ENCODE data around the gene ACP5.
"Not testable (repeated sequence)": the region's sequence is repeated elsewhere in the genome, so short reads cannot be mapped to it uniquely, and the experiment has no call there.

Gene ACP5

DNA sequence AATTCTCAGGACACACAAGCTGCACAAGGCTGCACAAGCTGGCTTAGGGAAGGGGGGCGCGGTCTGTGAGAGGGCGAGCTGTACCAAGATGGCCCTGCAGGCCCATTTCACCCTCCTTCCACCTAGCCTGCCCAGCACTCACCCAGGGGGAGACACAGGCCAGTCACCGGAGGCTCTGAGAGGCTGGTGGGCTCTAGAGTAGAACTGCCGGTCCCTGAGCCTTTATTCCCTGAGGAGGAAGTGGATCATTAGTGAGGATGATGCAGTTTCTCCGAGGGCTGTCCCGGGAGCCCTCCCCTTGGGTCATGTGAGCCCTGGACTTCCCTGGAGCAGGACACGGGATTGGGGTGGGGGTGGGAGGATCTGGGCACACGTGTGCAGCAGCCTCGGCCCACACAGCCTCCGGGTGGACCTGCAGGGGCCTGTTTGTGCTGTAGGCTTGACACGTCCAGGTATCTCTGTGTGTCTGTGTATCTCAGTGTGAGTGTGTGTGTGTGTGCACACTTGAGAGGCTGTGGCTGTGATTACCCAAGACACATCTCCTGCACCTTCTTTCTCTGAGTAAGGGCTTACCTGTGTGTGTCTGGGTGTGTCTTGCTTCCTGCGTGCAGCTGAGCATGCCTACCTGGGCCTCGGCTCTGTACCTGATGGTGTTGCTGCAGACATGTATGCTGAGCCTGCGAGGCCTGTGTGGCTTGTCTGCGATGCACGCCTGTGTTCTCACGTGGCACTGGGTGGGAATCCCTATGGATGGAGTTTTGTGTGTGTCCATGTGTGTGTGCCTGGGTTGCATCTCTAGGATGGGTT lies at the start of gene ACP5:
TSS of gene ACP5 (minus strand) at position 195 of the 807 bp plus-strand sequence. CDS start 328 bp downstream, outside the sequence.
- DNase-seq (ENCODE audit: low spot score), result no peak

DNA sequence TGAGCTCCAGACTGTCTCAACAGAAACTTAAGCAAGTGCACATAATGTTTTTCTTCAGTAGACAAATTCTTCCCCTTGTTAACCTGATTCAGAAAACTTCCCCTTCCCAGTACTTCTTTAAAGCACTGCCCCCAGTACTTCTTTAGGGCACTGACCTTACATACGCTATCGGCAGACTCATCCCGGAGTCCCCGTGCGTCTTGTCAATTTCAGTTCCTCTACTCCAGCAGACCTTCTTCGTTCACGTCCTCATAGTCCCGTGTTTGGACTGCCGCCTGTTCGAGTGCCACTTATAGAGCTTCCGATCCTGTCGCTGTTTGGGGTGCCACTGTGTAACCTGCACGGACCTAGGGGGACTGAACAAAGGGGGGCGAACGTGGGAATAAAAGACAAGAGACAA lies 48.8 kb upstream of the ACP5 start:
- DNase-seq (ENCODE audit: low spot score), result no peak

DNA sequence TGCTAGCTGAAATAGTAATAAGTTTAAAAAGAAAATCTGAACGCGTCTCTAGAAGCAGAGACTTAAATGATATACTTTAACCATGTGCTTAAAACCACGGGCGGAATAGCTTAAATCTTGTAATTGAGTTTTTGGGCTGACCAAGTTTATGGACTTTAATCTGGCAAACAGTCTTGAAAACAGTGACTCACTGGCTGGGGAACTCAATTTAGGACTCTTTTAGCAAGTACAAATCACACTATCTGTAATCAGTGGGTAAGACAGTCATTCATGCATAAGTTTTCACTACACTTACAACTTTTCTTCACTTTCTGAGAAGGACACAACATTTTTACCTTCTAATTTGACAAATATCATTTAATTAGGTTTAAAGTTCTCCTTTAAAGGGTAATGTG lies 46.6 kb upstream of the ACP5 start:
- no peak for DNase-seq (ENCODE audit: low spot score)

DNA sequence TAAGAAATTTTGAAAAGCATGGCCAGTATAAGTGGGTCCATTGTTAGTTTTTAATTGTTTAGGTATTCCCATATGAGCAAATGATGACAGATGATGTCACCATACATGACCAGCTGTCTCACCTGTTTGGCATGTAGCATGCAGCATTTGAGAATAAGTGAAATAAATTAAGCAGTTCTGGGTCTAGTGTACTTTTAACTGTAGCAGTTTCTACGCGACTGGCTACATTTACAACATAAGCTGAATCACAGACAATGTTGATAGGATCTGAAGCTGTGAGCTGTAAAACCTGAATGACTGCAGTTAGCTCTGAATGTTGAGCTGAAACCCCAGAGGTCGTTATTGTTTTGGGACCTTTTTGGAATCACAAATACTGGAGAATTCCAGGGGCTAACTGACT lies 45.0 kb upstream of the ACP5 start:
- DNase-seq (ENCODE audit: low spot score), result not testable (repeated sequence)

DNA sequence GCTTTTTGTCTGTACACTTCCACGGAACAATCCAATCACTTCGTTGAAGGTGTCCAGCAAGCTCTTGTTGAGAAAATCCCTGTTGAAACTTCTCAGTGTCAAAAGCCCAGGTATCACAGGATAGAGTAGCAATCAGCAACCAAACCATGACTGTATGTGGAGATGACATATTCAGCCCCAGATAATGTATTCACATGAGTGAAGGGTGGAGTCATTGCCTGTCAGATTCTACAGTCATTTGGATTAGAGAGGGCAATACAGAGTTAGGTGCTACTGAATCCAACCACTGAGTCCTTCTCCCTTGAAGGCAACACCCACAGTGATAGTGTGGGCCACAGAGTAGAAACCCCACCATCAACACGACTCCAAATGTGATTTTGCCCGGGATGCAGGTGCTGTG lies 43.1 kb upstream of the ACP5 start:
- no peak for DNase-seq (ENCODE audit: low spot score)

DNA sequence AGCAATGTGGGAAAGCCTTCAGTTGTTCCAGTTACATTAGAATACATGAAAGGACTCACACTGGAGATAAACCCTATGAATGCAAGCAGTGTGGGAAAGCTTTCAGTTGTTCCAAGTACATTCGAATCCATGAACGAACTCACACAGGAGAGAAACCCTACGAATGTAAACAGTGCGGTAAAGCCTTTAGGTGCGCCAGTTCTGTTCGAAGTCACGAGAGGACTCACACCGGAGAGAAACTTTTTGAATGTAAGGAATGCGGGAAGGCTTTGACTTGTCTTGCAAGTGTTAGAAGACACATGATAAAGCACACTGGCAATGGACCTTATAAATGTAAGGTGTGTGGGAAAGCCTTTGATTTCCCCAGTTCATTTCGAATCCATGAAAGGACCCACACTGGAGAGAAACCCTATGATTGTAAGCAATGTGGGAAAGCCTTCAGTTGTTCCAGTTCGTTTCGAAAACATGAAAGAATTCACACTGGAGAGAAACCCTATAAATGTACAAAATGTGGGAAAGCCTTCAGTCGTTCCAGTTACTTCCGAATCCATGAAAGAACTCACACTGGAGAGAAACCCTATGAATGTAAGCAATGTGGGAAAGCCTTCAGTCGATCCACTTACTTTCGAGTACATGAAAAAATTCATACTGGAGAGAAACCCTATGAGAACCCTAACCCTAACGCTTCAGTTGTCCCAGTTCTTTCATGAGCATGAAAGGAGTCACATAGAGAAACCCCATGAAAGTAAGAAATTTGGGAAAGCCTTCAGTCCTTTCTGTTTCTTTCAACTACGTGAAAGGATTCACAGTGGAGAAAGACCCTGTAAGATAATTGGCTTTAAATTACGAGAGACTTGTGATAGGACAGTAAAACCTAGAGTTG lies 40.0 kb upstream of the ACP5 start:
- DNase-seq (ENCODE audit: low spot score), result no peak

DNA sequence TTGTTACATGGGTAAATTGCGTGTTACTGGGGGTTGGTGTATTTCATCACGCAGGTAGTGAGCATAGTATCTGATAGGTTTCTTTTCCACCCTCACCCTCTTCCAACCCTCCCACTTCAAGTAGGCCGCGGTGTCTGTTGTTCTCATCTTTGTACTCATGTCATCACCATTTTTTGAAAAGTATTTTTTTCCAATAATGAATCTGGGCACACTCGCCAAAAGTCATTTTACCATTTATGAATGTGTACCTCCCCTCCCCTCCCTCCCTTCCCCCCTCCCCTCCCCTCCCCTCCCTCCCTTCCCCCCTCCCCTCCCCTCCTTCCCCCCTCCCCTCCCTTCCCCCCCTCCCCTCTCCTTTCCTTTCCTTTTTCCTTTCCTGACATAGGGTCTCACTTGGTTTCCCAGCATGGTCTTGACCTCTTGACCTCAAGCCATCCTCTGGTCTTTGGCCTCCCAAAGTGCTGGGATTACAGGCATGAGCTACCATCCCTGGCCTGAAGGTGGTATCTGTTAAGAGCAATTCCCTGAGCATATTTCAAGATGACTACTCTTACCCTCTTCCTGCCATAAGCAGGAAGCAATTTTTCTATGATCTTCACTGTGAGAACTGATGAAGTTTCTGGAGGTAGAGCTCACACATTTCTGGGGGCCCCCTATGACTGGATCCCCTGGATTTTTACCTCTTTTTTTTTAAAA lies 35.5 kb upstream of the ACP5 start:
- no peak for DNase-seq (ENCODE audit: low spot score)

DNA sequence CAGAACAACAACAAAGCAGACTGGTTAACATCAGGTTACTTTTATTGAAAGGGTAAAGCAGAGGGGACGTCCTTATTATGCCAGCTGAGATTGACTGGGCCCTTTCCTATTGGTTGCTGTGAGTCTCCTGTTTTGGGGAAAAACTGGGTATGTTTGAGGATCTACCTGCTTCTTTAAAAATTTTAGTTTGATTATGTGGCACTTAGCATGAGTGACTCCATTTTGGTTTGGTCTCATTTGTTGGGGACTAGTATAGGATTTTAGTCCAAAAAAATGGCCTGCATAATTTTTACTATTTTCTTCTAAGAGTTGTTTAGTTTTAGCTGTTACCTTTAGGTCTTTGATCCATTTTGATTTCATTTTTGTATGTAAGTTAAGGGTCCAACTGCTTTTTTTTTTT lies 34.3 kb upstream of the ACP5 start:
- DNase-seq (ENCODE audit: low spot score), result no peak

DNA sequence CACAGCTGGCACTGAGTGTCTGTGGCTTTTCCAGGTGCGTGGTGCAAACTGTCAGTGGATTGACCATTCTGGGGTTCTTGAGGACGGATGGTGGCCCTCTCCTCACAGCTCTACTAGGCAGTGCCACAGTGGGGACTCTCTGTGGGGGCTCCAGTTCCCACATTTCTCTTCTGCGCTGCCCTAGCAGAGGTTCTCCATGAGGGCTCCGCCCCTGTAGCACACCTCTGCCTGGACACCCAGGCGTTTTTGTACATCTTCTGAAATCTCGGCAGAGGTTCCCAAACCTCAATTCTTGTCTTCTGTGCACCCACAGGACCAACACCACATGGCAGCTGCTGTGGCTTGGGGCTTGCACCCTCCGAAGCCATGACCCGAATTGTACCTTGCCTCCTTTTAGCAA lies 29.0 kb upstream of the ACP5 start:
- DNase-seq (ENCODE audit: low spot score), result no peak

DNA sequence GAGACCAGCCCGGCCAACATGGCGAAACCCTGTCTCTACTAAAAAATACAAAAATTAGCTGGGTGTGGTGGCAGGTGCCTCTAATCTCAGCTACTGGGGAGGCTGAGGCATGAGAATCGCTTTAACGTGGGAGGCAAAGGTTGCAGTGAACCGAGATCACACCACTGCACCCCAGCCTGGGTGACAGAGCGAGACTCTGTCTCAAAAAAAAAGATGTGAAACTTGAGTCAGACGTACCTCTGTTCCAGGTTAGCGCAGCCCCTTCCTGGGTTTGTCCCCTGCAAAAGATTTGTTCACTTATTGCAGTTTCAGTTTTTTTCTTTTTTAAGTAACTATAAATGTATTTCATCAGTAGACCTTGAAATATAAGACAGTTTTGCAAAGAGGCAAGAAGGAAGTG lies 22.3 kb upstream of the ACP5 start:
- not testable (repeated sequence) for DNase-seq (ENCODE audit: low spot score)

DNA sequence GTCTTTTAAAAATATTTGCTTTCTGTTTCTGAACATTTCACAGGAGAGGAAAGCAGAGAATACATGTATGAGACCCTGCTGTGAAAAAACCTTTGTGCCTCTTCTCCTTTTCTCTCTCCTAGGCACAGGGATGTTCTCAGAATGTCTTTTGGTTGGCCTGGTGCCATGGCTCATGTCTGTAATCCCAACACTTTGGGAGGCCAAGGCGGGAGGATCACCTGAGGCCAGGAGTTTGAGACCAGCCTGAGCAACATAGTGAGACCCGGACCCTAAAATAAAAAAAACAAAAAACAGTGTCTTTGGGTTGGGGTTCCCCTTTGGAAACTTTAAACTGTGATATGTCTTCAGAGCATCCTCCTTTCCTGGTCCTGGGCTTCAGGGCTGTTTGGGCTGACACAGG lies 21.3 kb upstream of the ACP5 start:
- DNase-seq (ENCODE audit: low spot score), result no peak

DNA sequence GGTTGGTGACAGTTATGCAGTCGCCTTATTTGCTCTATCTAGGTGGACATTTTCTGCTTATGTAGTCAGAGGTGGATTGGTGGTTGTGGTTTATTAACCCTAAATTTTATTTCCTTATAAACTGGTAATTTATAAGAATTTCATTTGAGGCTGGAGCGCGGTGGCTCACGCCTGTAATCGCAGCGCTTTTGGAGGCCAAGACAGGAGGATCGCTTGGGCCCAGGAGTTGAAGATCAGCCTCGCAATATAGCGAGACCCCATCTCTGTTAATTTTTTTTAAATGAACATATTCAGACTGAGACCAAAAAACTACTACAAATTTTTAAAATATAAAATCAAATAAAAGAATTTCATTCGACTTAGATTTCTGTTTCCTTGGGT lies 20.6 kb upstream of the ACP5 start:
- DNase-seq (ENCODE audit: low spot score), result no peak

DNA sequence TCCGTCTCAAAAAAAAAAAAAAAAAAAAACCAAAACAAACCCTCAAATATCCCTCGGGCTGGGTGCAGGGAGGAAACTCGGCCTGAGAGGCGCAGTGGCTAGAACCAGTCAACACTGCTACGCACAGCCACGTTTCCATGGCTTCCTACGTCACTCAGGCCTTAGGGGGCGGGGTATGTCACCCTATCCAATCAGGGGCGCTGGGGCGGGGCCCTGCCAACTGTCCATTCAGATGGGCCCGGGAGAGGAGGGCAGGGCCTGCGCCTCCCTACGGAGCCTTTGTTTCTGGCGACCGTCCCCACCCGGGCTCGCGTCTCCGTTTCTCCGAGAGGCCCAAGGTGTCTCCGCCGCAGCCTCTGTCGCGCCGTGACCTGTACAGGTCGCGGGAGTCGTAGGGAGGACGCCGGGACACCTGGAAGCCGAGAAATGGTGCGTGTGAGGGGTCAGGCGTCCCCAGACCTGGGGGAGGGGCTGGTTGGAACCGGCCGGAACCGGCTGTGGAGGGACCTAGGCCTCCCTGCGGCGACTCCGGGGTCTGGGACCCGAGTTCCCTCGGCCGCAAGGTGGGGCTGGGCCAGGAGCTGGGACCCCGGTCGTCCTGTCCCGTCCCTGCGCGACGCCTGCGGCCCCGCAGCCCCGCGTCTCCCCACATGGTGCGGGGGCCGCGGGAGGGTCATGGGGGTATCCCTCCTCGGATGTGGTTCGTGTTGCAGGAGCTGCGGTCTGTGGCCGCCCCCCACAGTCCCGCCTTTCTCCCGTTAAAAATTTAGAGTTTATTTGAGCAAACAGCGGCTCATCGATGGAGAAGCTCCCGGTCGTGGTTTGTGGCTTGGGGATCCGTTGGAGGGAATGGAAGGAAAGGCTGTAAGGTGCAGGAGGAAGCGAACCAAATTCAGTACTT lies 20.0 kb upstream of the ACP5 start, which contains the start of gene ZNF627:
TSS of gene ZNF627 (plus strand) at position 282 of the 901 bp plus-strand sequence. CDS start at position 427, 145 bp downstream.
- peak; percentile 97 for DNase-seq (ENCODE audit: low spot score)

DNA sequence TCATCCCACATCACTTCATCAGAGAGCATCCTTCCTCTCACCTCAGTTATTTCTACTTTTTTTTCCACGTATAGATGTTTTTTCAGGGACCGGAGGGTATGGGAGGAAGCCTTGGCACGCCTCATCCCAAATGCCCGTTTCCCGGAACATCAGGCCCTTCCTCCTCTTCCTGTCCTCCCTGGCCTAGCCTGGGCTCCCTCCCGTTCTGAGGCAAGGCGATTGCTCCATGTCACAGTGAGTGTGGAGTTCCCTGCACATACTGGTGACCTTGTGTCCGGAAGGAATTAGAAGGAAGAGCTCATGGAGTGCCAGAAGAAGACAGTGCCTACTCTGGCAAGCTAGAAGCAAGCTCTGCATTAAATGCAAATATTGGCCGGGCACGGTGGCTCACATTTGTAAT lies 18.7 kb upstream of the ACP5 start:
- DNase-seq (ENCODE audit: low spot score), result no peak

DNA sequence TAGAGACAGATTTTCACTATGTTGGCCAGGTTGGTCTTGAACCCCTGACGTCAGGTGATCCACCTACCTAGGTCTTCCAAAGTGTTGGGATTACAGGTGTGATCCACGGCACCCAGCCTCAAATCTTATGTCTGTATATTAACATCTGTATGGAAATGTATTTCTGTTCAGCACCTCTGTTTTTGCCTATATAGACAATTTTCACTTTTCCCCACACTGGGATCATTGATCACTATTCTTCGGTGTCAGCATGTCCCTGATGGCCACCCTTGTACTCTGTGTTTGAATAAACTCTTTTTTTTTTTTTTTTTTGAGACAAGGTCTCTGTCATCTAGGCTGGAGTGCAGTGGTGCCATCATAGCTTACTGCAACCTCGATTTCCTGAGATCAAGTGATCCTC lies 16.6 kb upstream of the ACP5 start:
- no peak for DNase-seq (ENCODE audit: low spot score)

DNA sequence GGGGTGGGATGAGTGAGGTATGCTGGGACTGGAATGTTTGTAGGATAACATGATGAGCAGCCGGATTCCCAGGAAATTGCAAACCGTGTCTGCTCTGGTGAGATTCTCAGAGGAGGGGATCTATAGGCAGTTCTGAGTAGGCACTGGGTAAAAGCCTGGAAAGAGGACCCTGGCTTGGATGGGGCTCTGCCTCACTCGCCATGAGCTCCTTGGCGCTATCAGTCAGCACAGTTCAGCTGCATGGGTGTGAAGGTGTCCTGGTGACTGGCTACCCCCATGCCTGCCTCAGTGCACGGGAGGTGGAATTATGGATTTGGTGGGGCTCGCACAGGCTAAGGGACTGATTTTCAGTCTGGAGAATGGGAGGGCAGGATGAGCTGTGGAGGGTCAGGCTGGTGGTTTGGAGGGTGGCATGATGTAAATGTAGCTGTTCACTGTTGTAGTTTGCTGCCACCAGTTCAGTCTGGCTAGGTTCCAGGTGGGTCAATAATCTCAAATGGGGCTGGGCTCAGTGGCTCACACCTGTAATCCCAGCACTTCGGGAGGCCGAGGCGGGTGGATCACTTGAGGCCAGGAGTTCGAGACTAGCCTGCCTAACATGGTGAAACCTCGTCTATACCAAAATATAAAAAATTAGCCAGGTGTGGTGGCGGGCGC lies 10.7 kb upstream of the ACP5 start:
- DNase-seq (ENCODE audit: low spot score), result no peak

DNA sequence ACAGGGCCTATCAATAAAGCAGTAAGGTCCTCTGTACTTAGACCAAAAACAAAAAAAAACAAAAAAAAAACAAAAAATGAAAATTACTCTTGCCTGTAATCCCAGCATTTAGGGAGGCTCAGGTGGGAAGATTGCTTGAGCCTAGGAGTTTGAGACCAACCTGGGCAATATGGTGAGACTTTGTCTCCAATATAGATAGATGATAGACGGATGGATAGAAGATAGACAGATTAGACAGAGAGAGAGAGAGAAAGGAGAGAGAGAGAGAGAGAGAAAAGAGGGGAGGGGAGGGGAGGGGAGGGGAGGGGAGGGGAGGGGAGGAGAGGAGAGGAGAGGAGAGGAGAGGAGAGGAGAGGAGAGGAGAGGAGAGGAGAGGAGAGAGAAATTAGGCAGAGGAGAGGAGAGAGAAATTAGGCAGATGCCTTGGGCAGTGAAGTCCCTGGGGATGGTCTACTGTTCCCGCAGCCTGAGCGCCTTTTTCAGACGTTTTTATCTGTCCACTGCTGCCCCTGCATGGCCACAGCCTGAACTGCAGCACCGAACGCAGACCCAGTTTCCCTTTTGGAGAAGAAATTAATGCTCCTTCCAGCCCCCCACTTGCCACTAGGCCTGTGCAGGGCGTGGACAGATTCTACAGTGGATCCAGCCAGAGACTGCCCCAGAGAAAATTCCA lies 10.0 kb upstream of the ACP5 start:
- DNase-seq (ENCODE audit: low spot score), result peak; percentile 89

DNA sequence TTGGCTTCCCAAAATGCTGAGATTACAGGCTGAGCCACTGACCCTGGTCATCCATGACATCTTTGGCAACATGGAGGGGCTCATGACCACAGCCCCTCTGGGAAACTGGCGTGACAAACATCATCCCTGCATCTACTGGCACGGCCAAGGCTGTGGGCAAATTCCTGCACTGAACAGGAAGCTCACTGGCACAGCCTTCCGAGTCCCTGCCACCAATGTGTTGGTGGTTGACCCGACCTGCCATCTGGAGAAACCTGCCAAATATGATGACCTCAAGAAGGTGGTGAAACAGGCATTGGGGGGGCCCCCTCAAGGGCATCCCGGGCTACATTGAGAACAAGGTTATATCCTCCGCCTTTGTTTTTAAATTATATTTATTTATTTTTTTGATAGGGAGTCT lies 8.9 kb upstream of the ACP5 start:
- DNase-seq (ENCODE audit: low spot score), result no peak

DNA sequence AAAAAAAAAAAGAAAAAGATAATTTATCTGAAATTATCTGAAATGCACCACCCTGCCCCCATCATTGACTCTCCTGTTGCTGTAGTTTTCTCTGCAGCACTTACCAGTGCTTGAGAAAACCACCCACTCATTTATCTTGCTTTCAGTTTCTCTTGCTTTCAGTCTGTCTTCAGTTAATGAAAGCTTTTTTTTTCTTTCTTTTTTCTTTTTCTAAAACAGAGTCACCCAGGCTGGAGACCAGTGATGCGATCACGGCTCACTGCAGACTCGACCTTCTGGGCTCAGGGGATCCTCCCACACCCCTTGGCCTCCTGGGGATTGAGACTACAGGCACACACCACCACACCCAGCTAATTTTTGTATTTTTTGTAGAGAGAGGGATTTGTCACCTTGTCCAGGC lies 4.3 kb upstream of the ACP5 start:
- no peak for DNase-seq (ENCODE audit: low spot score)

DNA sequence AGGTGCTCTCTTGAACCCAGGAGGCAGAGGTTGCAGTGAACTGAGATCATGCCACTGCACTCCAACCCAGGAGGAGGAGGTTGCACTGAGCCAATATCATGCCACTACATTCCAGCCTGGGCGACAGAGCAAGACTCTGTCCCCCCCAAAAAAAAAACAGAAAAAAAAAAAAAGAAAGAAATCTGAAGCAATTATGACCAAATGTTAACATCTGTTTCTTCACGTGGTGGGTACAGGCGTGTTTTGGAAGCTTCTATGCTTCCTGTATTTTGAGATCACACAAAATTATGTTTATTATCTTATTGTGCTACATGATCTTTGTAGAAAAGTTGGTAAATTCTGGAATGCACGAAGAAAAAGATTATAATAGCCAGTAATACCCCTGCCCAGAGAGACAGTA lies 2.7 kb upstream of the ACP5 start:
- DNase-seq (ENCODE audit: low spot score), result no peak
